HK-2 (cell line): ENCODE measurements around the gene PRR14.
A peak's percentile ranks its signal among the peaks of the same experiment; 100 is the strongest.

Experiments
- DNase-seq: peaks from one replicate; pipeline ENCODE4 v3.0.0-alpha.2; 2018; ENCODE audit not compliant: unreplicated experiment

PRR14 gene

GRCh38 chr16:30650369-30651123 lies at the start of gene PRR14:
TSS of gene PRR14 (plus strand) at chr16:30650960. CDS start at chr16:30651646, 686 bp downstream.
- DNase-seq, result peak; percentile 96

DNA sequence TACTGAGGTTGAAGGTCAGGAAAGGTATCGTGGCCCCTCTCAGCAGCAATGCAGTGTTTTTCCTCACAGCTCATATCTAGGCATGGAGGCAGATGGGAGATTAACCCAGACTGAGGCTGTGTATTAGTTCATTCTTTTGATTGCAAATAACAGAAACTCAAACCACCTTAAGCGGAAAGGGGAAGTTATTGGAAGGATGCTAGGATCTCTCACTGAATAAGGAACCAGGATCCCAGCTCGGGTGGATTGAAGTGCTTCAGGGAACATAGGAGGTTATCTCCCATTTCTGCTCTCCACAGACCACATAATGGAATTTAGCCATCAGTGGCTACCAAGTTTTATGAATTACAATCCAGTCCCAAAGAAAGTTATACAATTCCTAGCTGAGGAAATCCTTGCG lies 48.8 kb upstream of the PRR14 start:
- no peak for DNase-seq

- no peak for DNase-seq
These were observed 48.0 kb upstream of the PRR14 start for GRCh38 chr16:30602616-30603277.

GRCh38 chr16:30603945-30604315 lies 46.8 kb upstream of the PRR14 start:
- DNase-seq, result no peak

GRCh38 chr16:30604316-30604947 lies 46.3 kb upstream of the PRR14 start:
- DNase-seq, result no peak

- no peak for DNase-seq
These were observed 45.6 kb upstream of the PRR14 start for GRCh38 chr16:30605158-30605557.

DNA sequence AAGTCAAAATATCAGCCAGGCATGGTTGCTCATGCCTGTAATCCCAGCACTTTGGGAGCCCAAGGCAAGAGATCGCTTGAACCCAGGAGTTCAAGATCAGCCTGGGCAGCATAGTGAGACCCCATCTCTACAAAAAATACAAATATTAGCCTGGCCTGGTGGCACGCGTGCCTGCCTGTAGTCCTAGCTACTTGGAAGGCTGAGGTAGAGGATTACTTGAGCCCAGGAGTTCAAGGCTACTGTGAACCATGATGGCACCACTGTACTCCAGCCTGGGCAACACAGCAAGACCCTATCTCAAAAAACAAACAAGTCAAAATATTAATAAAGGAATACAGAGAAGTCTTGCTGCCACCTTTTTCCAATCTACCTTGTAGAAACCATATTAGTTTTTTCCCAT lies 44.8 kb upstream of the PRR14 start:
- DNase-seq, result no peak

- peak; percentile 42 for DNase-seq
These were observed 41.5 kb upstream of the PRR14 start for GRCh38 chr16:30609002-30609925.

DNA sequence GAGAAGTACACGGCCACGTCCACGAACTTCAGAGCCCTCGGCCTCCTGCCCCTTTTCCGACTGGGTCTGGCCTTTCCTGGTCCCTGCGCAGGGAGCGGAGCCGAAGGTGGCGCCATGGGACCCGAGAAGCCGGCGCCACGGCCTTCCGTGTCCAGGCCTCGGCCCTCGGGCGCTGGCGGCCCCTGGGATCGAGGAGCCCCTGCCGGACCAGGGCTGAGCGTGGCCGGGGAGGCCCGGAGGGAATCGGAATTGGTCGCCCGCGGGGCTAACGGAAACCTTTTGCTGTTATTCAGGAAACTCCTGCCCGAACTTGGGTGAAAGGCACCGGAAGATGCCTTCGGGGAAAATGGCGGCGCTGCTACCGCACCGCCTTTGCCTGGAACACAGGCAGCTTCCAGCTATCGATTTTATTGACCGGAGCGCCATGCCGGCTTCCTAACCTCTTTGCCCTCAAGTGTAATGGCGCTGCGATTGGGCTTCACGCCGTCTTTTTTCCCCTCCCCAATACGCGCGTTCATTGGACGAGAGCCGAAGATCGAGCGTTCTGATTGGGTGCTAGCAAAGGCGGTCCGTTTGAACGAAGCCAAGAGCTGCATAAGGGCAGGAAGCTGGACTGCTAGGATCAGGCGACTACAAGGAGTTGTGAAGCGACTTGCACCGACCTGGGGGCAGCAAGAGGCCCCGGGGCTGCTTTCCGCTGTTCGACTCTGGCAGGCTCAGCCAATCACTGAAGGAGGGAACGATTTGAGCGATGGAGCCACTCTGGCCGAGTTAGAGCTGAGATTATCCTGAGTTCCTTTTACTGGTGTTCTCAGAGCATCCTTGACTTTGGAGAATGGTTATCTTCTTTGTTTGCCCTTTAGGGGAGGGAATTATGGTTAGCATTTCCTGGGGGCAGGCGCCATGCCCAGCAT lies 40.6 kb upstream of the PRR14 start, which contains the start of gene ZNF689:
ZNF689 (minus strand) TSS at position 464 of the 914 bp plus-strand sequence; CDS start at position 116, 348 bp downstream.
- DNase-seq, result peak; percentile 94

- no peak for DNase-seq
These were observed 35.2 kb upstream of the PRR14 start for GRCh38 chr16:30615358-30616091.

DNA sequence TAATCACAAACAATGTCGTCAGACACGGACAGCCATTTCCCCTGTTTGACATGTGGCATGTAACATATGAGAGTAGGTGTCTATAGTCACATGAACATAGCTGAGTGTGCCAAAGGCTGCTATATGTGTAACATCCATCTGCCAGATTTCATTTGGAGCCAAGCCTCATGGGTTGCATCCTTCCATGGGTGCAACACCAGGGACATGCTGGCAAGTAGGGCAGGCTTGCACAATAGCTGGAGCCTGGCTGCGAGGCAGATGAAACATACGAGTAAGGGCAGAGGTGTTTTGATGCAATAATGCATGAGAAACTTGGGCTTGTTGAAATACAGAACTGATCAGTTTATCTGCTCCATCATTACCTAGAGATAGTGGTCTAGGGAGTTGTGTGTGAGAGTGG lies 31.6 kb upstream of the PRR14 start:
- DNase-seq, result no peak

DNA sequence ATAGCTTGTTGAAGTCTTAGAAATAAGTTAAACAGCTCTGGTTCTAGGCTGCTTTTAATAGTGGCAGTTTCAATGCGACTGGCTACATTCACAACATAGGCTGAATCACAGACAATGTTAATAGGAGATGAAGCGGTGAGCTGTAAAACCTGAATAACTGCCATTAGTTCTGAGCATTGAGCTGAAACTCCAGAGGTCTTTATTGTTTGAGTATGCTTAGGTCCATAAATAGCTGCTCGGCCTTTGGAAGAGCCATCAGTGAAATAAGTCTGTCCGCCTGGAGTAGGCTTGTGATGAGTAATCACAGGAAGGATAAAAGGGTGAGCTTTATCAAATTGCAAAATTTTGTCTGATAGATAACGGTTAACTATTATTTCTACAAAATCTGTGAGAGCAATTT lies 31.1 kb upstream of the PRR14 start:
- DNase-seq, result no peak

DNA sequence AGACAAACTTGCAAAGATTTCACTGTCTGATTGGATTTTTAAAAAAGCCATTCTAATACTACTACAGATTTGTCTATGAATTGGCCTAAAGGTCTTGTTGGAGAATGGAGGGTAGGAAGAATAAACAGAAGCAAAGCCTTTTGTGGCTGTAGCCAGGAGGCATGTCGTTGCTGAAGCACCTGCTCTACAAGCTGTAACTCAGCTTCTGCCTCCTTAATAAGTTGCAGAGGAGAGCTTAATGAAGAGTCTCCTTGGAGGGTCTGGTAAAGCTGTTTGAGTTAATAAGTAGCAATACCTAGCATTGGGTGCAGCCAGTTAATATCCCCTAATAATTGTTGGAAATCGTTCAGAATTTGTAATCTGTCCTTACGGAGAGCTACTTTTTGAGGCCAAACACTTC lies 30.6 kb upstream of the PRR14 start:
- no peak for DNase-seq

DNA sequence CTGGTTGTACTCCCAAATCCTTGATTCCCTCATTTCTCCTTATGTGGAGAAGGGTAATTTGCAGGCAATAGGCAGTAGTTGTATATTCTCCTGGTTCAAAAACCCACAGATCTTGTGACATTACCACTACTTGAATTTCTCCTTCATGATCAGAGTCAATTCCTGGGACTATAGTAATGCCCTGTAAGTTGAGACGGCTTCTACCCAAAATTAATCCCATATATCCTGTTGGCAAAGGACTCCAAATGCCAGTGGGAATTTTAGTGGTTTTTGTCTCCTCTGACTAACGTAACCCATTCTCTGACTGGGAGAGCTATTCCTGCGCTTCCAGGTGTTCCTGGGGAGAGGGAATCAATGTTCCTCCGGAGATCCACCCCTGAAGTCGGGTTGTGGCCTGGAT lies 29.0 kb upstream of the PRR14 start:
- no peak for DNase-seq

DNA sequence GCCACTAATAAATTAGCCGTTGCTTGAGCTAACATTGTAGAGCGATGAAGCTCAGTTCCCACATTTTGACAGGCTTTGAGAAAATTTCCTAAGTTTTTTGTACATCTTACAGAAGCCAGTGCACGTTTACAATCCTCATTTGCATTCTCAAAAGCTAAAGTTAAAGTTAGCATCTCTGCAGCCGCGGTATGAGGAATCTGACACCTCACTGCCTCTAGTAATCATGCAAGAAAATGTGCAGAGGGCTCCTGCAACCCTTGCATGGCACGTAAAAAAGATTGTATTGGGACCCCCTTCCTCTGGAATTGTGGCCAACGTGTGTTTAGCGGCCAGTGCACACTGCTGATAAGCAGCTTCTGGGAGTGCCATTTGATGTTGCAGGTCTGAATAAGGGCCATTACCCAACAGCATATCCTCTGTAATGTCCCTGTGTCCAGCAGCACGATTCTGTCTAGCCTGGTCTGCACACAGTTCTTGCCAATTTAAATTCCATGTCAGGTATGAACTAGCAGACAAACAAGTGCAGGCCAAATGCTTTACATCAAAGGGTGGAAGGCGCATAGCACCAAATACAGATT lies 28.2 kb upstream of the PRR14 start:
- no peak for DNase-seq

DNA sequence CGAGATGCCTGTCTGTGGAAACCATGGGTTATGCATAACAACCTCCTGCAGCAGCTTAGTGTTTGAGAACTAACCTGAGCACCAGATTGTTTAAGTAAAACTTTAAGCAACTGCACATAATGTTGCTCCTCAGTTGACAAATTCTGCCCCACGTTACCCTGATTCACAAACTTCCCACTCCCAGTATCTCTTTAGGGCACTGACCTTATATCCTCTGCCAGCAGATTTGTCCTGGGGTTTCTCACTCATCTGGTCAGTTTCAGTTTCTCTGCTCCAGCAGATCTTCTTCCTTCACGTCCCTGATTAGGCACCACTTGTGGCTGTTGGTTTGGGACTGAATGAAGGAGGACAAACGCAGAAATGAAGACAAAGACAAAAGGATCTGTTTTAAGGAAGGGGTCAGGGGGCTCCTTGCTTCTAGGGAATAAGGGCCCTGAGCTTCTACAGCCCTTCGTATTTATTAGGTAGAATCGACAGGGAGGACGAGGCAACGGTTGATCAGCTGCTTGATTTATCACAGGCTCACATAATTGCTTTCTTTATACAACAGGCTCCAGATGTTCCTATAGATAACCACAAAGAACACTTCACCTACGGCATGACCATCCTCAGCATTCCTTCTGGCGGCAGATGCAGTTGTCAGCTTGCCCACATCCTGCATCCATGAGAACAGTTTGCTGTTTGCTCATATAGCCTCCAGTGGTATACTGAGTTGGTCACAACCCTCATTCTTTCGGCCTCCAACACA lies 27.1 kb upstream of the PRR14 start:
- DNase-seq, result no peak

DNA sequence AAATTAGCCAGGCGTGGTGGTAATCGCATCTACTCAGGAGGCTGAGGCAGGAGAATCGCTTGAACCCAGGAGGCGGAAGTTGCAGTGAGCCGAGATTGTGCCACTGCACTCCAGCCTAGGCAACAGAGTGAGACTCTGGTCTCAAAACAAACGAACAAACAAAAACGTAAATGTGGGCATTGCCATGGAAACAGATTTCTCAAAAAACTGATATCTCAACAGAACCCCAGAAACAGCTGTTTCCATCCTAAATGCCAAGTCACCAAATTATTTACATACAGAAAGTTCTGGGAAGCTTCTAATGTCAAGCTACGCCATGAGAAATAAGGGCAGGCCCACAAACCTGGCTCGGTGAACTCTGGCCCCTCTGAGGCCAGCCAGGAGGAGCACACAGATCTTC lies 24.5 kb upstream of the PRR14 start:
- DNase-seq, result no peak

GRCh38 chr16:30628628-30629540 lies 21.9 kb upstream of the PRR14 start:
- peak; percentile 72 for DNase-seq
